Endometrial microvascular endothelial cells (primary cell): ENCODE measurements around the gene S100A13. TPM values are rescaled to one million over a fixed set of nuclear protein-coding genes. Genes with fewer than 3 reads are reported as not detected.
"Not testable (repeated sequence)": the region's sequence is repeated elsewhere in the genome, so short reads cannot be mapped to it uniquely, and the experiment has no call there.

ENCODE experiments used
- in situ Hi-C: cut with HindIII; loops from 2 replicates; pipeline ENCODE4 v1.10.0; 2017; ENCODE audit warnings: low sequenced_read_pairs, low pct_unique_long_range_greater_than_20kb; ENCODE audit errors: inconsistent ontology term
- total RNA-seq: library from RNA; depleted of rRNA; stranded (reverse); fragments of >200 nt; gene quantifications from one replicate; pipeline ENCODE4 v1.2.3, GENCODE V29; 2015; ENCODE audit errors: inconsistent ontology term

The S100A13 gene
- total RNA-seq, 1 donor from 2014 or later = 75.1 TPM

GRCh38 chr1:153611356-153611755, 15.9 kb downstream of the S100A13 start:
- in situ Hi-C loops = no loop called here

DNA sequence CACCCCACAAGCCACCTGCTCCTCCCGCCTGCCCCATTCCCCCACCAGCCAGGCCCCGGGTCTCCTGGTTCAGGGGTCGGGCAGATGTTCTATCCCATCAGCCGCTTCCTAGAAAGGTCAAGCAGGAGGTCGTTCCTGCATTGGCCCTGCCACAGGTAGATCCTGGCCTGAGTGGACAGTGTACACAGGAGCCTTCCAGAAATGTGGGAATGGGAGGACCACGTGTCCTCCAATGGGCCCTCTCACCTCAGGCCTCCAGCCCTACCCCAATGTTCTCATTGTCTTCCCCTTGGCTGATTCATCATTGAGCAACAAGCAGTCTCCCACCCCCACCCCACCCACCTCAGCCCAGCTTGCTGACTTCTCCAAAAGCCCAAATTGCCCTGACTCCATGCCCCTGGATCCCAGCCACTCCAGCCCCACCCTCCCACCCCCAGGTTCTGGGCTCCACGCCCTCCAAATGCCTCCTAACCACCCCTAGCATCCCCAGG, 16.4 kb downstream of the S100A13 start:
- in situ Hi-C loops = no loop called here

- in situ Hi-C loops = no loop called here
Measured at GRCh38 chr1:153610334-153610733, 17.0 kb downstream of the S100A13 start.

DNA sequence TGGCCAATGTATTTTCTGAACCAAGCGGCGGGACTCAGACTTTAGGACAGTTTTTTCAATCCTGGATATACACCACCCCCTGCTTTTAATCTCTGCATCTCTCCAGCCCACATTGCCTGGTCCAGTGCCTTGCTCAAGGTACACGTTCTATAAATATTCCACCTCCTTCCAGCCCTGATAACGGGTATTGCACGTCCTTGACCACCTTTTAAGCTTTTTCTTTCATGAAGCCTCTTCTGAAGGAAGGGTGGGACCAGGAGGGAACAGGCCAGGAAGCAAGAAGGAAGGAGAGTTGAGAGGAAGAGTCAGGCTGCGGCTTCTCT, 17.8 kb downstream of the S100A13 start:
- in situ Hi-C loops = no loop called here

GRCh38 chr1:153608742-153609584, 18.3 kb downstream of the S100A13 start:
- in situ Hi-C loops = no loop called here

DNA sequence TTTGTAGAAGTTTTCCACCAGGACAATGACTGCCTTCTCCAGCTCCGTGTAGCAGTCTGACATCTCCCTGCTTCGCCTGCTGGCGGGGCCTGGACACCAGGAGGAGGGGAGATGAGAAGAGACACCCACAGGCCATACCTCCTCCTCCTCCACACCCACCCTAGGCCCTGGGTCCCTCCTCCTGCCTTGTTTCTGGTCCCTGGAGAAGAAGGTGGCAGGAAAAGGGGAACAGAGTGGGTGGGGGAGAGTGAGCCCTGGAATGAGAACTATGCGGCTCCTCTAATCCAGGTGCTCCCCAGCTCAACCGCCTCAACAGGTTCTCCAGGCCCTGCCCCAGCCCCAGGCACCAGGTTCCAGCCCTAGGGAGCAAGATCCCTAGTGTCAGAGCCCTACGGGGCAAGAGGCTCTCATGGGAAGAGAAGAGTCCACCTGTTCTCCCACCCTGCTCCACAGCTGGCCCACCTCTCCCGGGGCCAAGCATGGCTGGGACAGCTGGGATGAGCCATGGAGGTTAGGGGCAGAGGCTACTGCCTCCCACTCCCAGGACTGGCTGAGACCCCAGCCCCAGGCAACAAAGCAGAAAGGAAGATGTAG, 19.1 kb downstream of the S100A13 start:
- in situ Hi-C loops = no loop called here

DNA sequence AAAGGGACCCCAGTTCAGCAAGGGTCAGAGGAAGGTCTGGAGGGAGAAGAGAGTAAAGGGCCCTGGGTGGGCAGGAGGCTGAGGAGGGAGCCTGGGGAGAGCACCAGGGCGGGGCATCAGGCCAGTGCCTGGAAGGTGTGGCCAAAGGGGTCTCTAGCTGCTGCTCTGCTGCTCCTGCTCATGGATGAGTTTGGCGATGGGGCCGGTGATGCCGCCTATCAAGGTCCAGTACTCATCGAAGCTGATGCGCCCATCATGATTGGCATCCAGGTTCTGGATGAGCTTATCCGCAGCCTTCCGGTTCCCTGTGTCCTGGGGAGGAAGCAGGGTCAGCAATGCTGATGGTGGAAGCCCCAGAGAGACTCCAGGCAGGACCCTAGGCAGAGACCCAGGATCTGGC, 19.9 kb downstream of the S100A13 start:
- in situ Hi-C loops = no loop called here

DNA sequence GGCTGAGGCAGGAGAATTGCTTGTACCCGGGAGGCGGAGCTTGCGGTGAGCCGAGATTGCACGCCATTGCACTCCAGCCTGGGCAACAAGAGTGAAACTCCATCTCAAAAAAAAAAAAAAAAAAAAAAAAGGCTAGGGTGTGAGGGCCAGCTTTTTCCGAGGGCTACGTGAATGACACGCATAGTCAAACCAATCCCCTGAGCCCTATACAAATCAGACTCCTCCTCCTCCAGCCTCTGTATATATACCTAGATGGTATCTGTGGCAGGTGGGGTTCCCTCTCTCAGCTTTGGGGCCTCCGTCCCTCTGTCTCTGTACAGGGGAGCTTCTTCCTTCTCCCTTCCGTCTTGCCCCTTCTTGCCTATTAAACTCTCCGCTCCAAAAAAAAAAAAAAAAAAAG, 21.1 kb downstream of the S100A13 start:
- in situ Hi-C loops = no loop called here

DNA sequence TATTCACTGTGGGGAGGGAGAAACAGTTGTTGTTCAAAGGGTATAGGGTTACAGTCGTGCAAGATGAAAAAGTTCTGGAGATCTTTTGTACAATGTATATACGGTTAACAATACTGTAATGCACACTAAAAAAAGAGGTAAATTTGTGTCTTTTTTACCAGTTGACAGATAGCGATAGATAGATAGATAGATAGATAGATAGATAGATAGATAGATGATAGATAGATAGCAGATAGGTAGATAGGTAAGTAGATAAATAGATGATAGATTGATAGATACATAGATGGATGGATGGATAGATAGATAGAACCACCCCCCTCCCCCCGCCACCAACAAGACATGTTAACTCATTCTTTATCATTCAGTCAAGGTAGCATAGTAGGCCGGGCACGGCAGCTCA, 24.6 kb downstream of the S100A13 start:
- in situ Hi-C loops = no loop called here

GRCh38 chr1:153599847-153600246, 27.5 kb downstream of the S100A13 start:
- in situ Hi-C loops = no loop called here

DNA sequence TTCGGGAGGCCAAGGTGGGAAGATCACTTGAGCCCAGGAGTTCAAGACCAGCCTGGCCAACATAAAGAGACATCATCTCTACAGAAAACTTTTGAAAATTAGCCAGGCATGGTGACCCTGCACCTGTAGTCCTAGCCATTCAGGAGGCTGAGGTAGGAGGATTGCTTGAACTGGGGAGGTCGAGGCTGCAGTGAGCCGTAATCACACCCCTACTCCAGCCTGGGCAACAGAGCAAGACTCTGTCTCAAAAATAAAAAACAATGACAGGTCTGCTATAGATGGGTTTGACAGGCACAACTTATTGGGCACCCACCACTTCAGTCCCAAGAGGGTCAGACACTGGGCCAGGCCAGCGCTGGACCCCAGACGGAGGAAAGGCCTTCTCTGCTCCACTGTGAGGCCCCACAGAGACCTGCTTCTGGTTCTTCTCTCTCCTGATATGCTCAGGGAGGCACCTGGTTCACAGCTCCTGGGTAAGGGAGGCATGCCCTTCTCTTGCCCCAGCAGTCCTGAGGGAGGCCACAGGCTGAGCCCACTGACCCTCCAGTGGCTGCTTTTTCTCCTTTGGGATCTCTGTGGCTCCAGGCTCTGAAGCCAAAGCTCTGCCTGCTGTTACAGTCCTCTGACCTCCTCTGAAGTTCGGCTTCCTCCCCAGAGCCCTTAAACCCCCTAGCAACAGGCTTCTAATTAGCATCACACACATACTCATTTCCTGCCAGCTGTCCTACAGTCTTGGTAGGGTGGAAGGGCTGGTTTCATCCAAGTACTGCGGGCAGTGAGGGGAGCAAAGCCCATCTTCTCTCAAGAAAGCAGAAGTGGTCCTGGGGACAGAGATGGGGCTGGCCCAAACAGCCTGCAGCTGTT, 28.8 kb downstream of the S100A13 start:
- in situ Hi-C loops = no loop called here

DNA sequence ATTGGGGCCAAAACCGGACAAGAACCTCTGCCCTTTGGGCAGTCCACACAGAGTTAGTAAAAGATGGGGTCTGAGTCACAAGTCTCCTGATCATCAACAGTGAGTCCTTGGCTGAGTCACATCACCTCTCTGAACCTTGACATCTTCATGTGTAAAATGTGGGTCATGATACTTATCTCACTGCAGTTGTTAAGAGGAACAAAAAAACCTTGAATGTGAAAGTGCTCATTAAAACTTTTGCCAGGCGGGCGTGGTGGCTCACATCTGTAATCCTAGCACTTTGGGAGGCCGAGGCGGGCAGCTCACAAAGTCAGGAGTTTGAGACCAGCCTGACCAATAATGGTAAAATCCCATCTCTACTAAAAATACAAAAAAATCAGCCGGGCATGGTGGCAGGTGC, 30.1 kb downstream of the S100A13 start:
- in situ Hi-C loops = no loop called here

DNA sequence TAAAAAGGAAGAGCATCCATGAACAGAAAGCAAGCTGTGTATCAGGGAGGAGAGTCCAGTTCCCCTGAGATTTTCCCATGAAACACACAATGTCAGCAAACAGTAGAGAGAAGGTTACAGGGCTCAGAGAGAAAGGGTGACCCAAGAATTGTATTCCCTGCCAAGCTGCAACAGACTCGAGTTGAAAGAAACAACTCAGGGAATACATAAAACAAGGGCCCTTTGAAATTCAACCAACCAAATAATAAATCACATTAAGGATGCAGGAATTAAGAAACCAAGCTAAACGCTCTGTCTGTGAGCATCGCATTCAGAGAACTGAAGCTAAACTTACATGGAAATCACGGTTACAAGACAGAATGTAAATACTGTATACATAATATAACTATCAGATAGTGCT, 34.6 kb downstream of the S100A13 start:
- in situ Hi-C loops = no loop called here

DNA sequence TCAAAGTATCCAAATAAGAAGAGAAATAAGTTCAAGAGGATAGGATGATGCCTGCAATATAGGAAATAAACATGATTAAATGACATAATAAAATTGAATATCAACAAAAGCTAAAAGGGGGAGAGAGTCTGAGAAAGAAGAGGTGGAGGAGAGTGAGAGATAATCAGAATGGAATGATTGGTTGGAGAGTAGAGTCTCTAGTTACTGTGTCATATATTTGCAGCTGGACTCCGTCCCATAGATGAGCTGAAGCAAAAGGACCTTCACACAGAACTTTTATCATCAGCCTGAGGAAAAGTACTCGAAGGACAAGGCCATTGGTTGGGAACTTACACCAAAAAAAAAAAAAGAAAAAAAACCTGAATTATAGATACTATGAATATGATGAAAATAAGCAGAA, 38.8 kb downstream of the S100A13 start:
- in situ Hi-C loops = no loop called here

DNA sequence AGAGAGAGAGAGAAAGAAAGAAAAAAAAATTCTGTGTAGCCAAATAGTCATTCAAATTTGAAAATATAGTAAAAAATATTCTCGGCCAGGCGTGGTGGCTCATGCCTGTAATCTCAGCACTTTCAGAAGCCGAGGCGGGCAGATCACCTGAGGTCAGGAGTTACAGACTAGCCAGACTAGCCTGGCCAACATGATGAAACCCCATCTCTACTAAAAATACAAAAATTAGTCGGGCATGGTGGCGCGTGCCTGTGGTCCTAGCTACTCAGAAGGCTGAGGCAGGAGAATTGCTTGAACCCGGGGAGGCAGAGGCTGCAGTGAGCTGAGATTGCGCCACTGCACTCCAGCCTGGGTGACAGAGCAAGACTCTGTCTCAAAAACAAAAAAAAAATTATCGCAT, 39.3 kb downstream of the S100A13 start:
- in situ Hi-C loops = not testable (repeated sequence)

- in situ Hi-C loops = no loop called here
Measured at GRCh38 chr1:153587314-153587713, 40.0 kb downstream of the S100A13 start.

GRCh38 chr1:153586347-153586746, 41.0 kb downstream of the S100A13 start:
- in situ Hi-C loops = no loop called here

- in situ Hi-C loops = no loop called here
Measured at GRCh38 chr1:153585006-153585405, 42.3 kb downstream of the S100A13 start.

DNA sequence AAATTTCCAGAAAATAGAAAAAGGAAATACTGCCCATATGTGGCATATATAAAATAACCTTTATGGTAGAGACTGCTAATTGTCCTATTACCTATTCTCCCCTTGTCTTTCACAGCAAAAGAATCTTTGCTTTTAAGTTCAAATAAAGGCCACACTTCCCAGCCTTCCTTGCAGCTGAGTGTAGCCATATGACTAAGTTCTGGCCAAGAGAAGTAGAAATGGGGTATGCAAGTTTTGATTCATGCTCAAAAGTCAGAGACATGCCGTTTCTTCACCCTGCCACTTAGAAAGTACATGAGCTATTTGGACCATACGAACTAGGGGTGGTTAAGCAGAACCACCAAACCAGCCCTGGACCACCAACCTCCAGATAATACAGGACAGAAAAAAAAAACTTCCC, 43.3 kb downstream of the S100A13 start:
- in situ Hi-C loops = no loop called here

DNA sequence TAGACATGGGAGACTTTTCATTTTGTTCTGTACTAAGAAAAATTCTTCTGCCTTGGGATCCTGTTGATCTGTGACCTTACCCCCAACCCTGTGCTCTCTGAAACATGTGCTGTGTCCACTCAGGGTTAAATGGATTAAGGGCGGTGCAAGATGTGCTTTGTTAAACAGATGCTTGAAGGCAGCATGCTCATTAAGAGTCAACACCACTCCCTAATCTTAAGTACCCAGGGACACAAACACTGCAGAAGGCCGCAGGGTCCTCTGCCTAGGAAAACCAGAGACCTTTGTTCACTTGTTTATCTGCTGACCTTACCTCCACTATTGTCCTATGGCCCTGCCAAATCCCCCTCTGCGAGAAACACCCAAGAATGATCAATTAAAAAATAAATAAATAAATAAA, 43.8 kb downstream of the S100A13 start:
- in situ Hi-C loops = not testable (repeated sequence)
